Measurements from ENCODE around the gene MARK3.

Gene MARK3

DNA sequence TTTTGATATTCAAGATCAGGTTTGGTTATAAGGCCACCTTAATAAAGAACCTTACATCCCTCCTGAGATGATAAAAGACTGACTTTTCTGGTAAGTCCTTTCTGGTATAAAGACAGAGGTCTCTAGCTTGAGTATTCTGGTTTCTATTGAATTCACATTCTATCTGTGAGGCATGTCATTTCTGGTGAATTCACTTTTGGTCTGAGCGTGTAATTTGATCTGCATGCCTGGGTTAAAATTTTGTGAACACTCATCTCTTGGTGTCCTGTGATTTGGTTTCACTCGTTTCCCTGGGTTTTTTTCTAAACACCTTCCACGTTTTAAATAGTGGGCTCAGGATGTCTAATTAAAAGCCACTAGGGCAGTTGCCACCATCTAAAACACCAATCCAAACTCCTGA is 38.9 kb upstream of the MARK3 start:
- TF ChIP-seq, protein P1, sequence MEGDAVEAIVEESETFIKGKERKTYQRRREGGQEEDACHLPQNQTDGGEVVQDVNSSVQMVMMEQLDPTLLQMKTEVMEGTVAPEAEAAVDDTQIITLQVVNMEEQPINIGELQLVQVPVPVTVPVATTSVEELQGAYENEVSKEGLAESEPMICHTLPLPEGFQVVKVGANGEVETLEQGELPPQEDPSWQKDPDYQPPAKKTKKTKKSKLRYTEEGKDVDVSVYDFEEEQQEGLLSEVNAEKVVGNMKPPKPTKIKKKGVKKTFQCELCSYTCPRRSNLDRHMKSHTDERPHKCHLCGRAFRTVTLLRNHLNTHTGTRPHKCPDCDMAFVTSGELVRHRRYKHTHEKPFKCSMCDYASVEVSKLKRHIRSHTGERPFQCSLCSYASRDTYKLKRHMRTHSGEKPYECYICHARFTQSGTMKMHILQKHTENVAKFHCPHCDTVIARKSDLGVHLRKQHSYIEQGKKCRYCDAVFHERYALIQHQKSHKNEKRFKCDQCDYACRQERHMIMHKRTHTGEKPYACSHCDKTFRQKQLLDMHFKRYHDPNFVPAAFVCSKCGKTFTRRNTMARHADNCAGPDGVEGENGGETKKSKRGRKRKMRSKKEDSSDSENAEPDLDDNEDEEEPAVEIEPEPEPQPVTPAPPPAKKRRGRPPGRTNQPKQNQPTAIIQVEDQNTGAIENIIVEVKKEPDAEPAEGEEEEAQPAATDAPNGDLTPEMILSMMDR (IDR thresholded peaks at IDR 0.05) = no peak
- H3K79me2 ChIP-seq = no peaks in the 10 kb centered on the region
- H3K9me3 ChIP-seq (ENCODE audit: control insufficient read depth, low read length) = no peaks in the 10 kb centered on the region
- H3K4me2 ChIP-seq (ENCODE audit: low read length) = no peak overlapping the region
- no peaks in the 10 kb centered on the region for H3K36me3 ChIP-seq (ENCODE audit: control insufficient read depth, insufficient read depth, low read length)
- H2AFZ ChIP-seq = no peak overlapping the region
- no peaks in the 10 kb centered on the region for H3K27me3 ChIP-seq (ENCODE audit: control insufficient read depth, insufficient read depth, low read length)
- H3K4me1 ChIP-seq = peaks cover 8% of the 10 kb centered on the region
- no peak overlapping the region for H3K9ac ChIP-seq
- H3K27ac ChIP-seq = no peak overlapping the region
- H3K4me3 ChIP-seq (ENCODE audit: low read depth, low read length) = no peak overlapping the region

DNA sequence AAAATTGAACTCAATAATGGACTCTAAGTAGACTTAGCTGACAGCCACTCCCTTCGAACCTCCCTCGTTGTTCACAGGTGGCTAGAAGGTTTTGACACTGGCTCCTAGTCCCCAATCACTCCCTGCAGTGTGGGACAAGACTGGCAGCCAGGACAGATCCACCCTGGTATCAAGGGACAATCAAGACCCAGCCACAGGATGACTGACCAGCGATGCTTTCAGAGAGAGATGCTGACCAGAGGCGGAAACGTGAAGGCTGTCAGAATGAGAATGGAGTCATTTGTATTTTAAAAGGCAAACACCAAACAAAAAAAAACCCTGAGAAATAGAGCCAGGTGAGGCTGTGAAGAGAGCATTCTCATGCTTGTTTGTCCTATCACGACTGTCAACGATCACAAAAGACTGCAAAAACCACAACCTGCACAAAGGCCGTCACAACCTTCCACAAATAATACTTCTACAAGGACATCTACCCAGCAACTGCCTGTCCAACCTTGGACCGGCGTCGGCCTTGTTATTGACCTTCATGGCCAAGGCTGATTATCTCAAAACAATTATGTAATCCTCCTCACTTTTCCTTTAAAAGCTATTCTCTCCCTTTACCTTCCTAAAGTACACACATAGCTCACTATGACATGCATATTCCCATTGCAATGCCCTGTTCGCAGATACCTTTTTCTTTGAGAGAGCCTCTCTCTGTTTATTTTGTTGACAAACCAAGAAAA is 38.0 kb upstream of the MARK3 start:
- no peak overlapping the region for H3K9ac ChIP-seq
- TF ChIP-seq, protein P1 (IDR thresholded peaks at IDR 0.05) = no peak

DNA sequence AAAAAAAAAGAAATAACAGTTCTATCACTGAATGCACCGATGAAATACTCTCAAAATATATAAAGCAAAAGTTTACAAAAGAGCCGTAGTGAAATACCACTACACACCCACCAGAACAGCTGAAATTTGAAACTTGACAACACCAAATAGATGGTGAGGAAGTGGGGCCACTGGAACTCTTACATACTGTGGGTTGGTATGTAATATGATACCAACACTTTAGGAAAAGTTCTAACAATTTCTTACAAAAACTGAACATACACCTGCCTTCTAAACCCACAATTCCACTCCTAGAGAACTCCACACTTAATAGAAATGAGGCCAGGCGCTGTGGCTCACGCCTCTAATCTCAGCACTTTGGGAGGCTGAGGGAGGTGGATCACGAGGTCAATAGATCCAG is 37.1 kb upstream of the MARK3 start:
- H3K4me2 ChIP-seq (ENCODE audit: low read length) = no peak overlapping the region
- no peaks in the 10 kb centered on the region for H3K27me3 ChIP-seq (ENCODE audit: control insufficient read depth, insufficient read depth, low read length)
- TF ChIP-seq, protein P1 (IDR thresholded peaks at IDR 0.05) = no peak
- no peak overlapping the region for H3K9ac ChIP-seq
- no peak overlapping the region for H3K4me3 ChIP-seq (ENCODE audit: low read depth, low read length)
- H3K4me1 ChIP-seq = peaks cover 8% of the 10 kb centered on the region
- no peaks in the 10 kb centered on the region for H3K79me2 ChIP-seq
- H3K9me3 ChIP-seq (ENCODE audit: control insufficient read depth, low read length) = no peaks in the 10 kb centered on the region
- no peak overlapping the region for H2AFZ ChIP-seq
- no peaks in the 10 kb centered on the region for H3K36me3 ChIP-seq (ENCODE audit: control insufficient read depth, insufficient read depth, low read length)
- no peak overlapping the region for H3K27ac ChIP-seq

More for the DNA sequence above, 38.0 kb upstream of the MARK3 start:
- H3K79me2 ChIP-seq = no peaks in the 10 kb centered on the region
- no peak overlapping the region for H3K4me2 ChIP-seq (ENCODE audit: low read length)
- no peaks in the 10 kb centered on the region for H3K27me3 ChIP-seq (ENCODE audit: control insufficient read depth, insufficient read depth, low read length)
- H2AFZ ChIP-seq = peak overlapping the region; percentile 51
- no peaks in the 10 kb centered on the region for H3K36me3 ChIP-seq (ENCODE audit: control insufficient read depth, insufficient read depth, low read length)
- H3K9me3 ChIP-seq (ENCODE audit: control insufficient read depth, low read length) = no peaks in the 10 kb centered on the region
- H3K27ac ChIP-seq = no peak overlapping the region
- peaks cover 8% of the 10 kb centered on the region for H3K4me1 ChIP-seq
- H3K4me3 ChIP-seq (ENCODE audit: low read depth, low read length) = no peak overlapping the region

DNA sequence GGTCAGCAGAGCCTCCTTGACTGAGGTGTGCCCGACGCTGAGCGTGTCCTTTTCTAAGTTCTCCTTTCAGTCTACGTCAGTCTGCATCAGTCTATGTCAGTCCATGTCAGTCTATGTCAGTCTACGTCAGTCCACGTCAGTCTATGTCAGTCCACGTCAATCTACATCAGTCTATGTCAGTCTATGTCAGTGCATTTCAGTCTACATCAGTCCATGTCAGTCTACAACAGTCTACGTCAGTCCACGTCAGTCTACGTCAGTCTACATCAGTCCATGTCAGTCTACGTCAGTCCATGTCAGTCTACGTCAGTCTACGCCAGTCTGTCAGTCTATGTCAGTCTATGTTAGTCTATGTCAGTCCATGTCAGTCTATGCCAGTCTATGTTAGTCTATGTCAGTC is 35.2 kb upstream of the MARK3 start:
- H2AFZ ChIP-seq = no peak overlapping the region
- no peaks in the 10 kb centered on the region for H3K9me3 ChIP-seq (ENCODE audit: control insufficient read depth, low read length)
- H3K4me2 ChIP-seq (ENCODE audit: low read length) = no peak overlapping the region
- peaks cover 8% of the 10 kb centered on the region for H3K4me1 ChIP-seq
- no peak overlapping the region for H3K4me3 ChIP-seq (ENCODE audit: low read depth, low read length)
- no peaks in the 10 kb centered on the region for H3K27me3 ChIP-seq (ENCODE audit: control insufficient read depth, insufficient read depth, low read length)
- H3K79me2 ChIP-seq = no peaks in the 10 kb centered on the region
- H3K36me3 ChIP-seq (ENCODE audit: control insufficient read depth, insufficient read depth, low read length) = no peaks in the 10 kb centered on the region
- TF ChIP-seq, protein P1 (IDR thresholded peaks at IDR 0.05) = no peak
- H3K9ac ChIP-seq = no peak overlapping the region
- H3K27ac ChIP-seq = no peak overlapping the region

DNA sequence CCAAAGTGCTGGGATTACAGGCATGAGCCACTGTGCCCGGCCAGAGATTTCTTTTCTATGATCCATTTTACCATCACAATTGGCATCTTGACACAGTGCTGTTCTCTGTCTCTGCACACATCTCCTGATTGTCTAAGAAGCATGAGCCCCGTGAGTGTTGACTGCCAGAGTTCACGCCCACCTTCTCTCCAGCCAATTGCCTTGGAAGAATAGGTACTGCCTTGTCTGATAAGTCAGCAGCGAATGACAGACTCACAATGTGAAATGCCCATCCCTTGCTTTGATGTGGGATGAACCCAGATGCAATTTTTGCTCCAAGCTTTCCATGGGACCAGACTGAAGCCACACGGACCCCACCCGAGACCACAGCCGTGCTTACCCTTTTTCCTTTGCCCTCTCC is 31.9 kb upstream of the MARK3 start:
- no peak overlapping the region for H3K4me3 ChIP-seq (ENCODE audit: low read depth, low read length)
- H3K4me1 ChIP-seq = no peaks in the 10 kb centered on the region
- H3K4me2 ChIP-seq (ENCODE audit: low read length) = no peak overlapping the region
- H3K79me2 ChIP-seq = no peaks in the 10 kb centered on the region
- H3K36me3 ChIP-seq (ENCODE audit: control insufficient read depth, insufficient read depth, low read length) = no peaks in the 10 kb centered on the region
- no peak overlapping the region for H3K27ac ChIP-seq
- no peak overlapping the region for H3K9ac ChIP-seq
- H3K27me3 ChIP-seq (ENCODE audit: control insufficient read depth, insufficient read depth, low read length) = no peaks in the 10 kb centered on the region
- H3K9me3 ChIP-seq (ENCODE audit: control insufficient read depth, low read length) = no peaks in the 10 kb centered on the region
- TF ChIP-seq, protein P1 (IDR thresholded peaks at IDR 0.05) = no peak
- no peak overlapping the region for H2AFZ ChIP-seq

All from parathyroid adenoma (tissue), 2 donors.